Left ventricle myocardium inferior (tissue), 1 donor: Measurements from ENCODE around the gene IFNAR2. TPM values are rescaled to one million over a fixed set of nuclear protein-coding genes. Genes with fewer than 3 reads are reported as not detected.
"Not testable (repeated sequence)": the region's sequence is repeated elsewhere in the genome, so short reads cannot be mapped to it uniquely, and the experiment has no call there.

Source experiments
- DNase-seq: peaks from one replicate; pipeline ENCODE4 v3.0.0-alpha.2; 2020
- H3K27ac ChIP-seq: fragments of 200-600 bp; replicated peaks from 2 replicates; pipeline ENCODE4 v1.8.0; 2021
- H3K27me3 ChIP-seq: fragments of 200-600 bp; 2 replicates; pipeline ENCODE4 v1.8.0; 2021; ENCODE audit warnings: low read depth
- H3K36me3 ChIP-seq: fragments of 200-600 bp; 2 replicates; pipeline ENCODE4 v1.8.0; 2021
- H3K4me1 ChIP-seq: fragments of 200-600 bp; 2 replicates; pipeline ENCODE4 v1.8.0; 2021
- H3K4me3 ChIP-seq: fragments of 200-600 bp; 2 replicates; pipeline ENCODE4 v1.8.0; 2021; ENCODE audit warnings: mild to moderate bottlenecking, moderate library complexity
- H3K9me3 ChIP-seq: fragments of 200-600 bp; replicated peaks from 2 replicates; pipeline ENCODE4 v1.8.0; 2021
- intact Hi-C: fragments of 100-400 bp; cut with micrococcal nuclease; formaldehyde crosslinking; loops from one replicate; pipeline ENCODE4 v1.11.0; 2022
- total RNA-seq: library from RNA; stranded (reverse); fragmentation: NEBNext Ultra II Directional; extraction: Animal tissue kit (Norgen Biotek cat#: 25700); gene quantifications from one replicate; pipeline ENCODE4 v1.2.1, GENCODE V29; 2021
- TF ChIP-seq, protein P1 (sequence below): fragments of 200-600 bp; IDR thresholded peaks from 2 replicates; pipeline ENCODE4 v1.8.0; 2021; ENCODE audit warnings: antibody characterized with exemption, mild to moderate bottlenecking, borderline replicate concordance
- donor health status: DM: no; HTN: yes; CAD: no; lungs with severe emphysema.

Gene IFNAR2
- total RNA-seq, 1 donor from 2014 or later = 9.0 TPM

DNA sequence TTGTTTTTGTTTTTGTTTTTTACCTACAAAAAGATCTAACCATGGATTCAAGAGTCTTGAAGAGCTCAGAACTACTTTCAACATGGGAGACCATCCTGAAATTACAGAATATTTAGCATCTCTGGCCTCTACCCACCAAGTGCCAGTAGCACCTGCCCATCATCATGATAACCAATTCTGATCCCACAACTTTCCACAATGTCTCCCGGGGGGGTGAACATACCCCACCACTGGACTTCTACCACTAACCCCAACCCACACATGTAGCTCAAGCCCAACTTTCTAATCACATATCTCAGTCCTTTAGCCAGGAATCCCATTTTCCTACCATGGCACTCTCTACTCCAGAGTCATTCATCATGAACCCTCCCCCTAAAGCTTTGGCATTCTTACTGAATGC is 15.7 kb upstream of the IFNAR2 start:
- DNase-seq = no peak
- Histone ChIP-seq H3K4me1 (peaks cover 14% of the 10 kb centered on the region), H3K9me3 (no peaks in the 10 kb centered on the region), H3K36me3 (no peaks in the 10 kb centered on the region), H3K27me3 (no peaks in the 10 kb centered on the region), H3K4me3 (no peak overlapping the region), H3K27ac (no peak overlapping the region)
- intact Hi-C loops = no loop called here
- TF ChIP-seq, protein P1, sequence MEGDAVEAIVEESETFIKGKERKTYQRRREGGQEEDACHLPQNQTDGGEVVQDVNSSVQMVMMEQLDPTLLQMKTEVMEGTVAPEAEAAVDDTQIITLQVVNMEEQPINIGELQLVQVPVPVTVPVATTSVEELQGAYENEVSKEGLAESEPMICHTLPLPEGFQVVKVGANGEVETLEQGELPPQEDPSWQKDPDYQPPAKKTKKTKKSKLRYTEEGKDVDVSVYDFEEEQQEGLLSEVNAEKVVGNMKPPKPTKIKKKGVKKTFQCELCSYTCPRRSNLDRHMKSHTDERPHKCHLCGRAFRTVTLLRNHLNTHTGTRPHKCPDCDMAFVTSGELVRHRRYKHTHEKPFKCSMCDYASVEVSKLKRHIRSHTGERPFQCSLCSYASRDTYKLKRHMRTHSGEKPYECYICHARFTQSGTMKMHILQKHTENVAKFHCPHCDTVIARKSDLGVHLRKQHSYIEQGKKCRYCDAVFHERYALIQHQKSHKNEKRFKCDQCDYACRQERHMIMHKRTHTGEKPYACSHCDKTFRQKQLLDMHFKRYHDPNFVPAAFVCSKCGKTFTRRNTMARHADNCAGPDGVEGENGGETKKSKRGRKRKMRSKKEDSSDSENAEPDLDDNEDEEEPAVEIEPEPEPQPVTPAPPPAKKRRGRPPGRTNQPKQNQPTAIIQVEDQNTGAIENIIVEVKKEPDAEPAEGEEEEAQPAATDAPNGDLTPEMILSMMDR = no peak

DNA sequence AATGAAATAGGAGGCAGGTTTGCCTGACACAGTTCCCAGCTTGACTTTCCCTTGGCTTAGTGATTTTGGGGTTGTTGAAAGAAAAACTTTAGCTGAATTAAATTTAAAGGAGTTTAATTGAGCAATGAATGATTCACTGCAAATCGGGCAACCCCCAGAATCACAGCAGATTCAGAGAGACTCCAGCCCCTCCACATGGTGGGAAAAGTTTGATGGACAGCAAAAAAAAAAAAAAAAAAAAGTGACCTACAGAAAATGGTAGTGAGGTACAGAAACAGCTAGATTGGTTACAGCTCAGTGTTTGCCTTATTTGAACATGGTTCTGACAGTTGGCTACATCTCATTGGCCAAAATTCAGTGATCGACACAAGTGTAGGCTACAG is 12.6 kb upstream of the IFNAR2 start:
- Histone ChIP-seq H3K9me3 (peaks cover 16% of the 10 kb centered on the region), H3K4me3 (no peak overlapping the region), H3K36me3 (no peaks in the 10 kb centered on the region), H3K27ac (no peak overlapping the region), H3K27me3 (no peaks in the 10 kb centered on the region), H3K4me1 (peaks cover 7% of the 10 kb centered on the region)
- TF ChIP-seq, protein P1 = no peak
- DNase-seq = no peak
- intact Hi-C loops = no loop called here

DNA sequence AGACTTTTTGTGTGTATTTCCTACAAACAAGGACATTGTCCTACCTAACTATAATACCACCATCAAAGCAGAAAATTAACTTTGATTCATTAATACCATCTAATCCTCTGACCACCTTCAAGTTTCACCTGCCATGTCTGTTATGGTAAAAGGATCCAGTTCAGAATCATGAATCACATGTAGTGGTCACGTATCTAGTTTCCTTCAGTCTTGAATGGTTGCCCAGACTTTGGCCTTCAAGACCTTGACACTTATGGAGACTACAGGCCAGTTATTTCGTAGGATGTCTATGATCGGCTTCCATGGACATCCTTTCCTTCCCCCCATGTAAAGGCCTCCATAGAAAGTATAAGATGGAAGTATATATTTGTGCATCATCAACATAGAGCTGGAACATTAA is 10.4 kb upstream of the IFNAR2 start:
- no peak overlapping the region for H3K4me3 ChIP-seq
- peaks cover 21% of the 10 kb centered on the region for H3K9me3 ChIP-seq
- no peaks in the 10 kb centered on the region for H3K4me1 ChIP-seq
- no peak overlapping the region for H3K27ac ChIP-seq
- DNase-seq = no peak
- intact Hi-C loops = no loop called here
- no peaks in the 10 kb centered on the region for H3K36me3 ChIP-seq
- no peaks in the 10 kb centered on the region for H3K27me3 ChIP-seq
- TF ChIP-seq, protein P1 = no peak

DNA sequence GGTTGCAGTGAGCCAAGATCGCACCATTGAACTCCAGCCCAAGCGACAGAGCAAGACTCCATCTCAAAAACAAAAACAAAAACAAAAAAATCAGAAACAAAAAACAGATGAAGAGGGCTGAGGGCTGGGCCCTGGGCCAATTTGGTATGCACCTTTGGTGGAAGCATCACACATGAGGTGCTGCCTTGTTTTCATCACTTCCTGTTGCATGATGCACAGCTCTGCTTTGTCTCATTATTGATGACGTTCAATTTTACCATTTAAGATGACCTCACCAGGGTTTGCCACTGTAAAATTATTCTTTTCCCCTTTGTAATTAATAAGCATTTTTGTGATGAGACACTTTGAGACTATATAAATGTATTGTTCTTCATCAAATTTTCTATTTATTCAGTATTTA is 9.8 kb upstream of the IFNAR2 start:
- intact Hi-C loops = no loop called here
- no peak overlapping the region for H3K27ac ChIP-seq
- no peaks in the 10 kb centered on the region for H3K4me1 ChIP-seq
- peaks cover 21% of the 10 kb centered on the region for H3K9me3 ChIP-seq
- TF ChIP-seq, protein P1 = no peak
- H3K4me3 ChIP-seq = no peak overlapping the region
- DNase-seq = no peak
- H3K36me3 ChIP-seq = no peaks in the 10 kb centered on the region
- H3K27me3 ChIP-seq = no peaks in the 10 kb centered on the region

GRCh38 chr21:33225376-33225775 is 4.4 kb upstream of the IFNAR2 start:
- H3K27ac ChIP-seq, H3K27me3 ChIP-seq, DNase-seq, H3K4me3 ChIP-seq, H3K36me3 ChIP-seq, intact Hi-C loops: not testable (repeated sequence)
- Histone ChIP-seq H3K9me3 (peaks cover 21% of the 10 kb centered on the region), H3K4me1 (peaks cover 13% of the 10 kb centered on the region)

GRCh38 chr21:33228455-33228854 is 1.3 kb upstream of the IFNAR2 start:
- intact Hi-C loops = no loop called here
- TF ChIP-seq, protein P1 = no peak
- no peak for DNase-seq
- Histone ChIP-seq H3K4me3 (no peak overlapping the region), H3K4me1 (peaks cover 44% of the 10 kb centered on the region), H3K27ac (no peak overlapping the region), H3K27me3 (no peaks in the 10 kb centered on the region), H3K36me3 (no peaks in the 10 kb centered on the region), H3K9me3 (no peaks in the 10 kb centered on the region)
